ENCODE measurements around the gene YBX2.

Gene YBX2

GRCh38 chr17:7326186-7326585 is 31.7 kb upstream of the YBX2 start (continued):
- TF ChIP-seq PRDM2 (tag by site-specific recombination; IDR thresholded peaks at IDR 0.05; ENCODE audit: borderline replicate concordance) (no peak), ZNF701 (tag by site-specific recombination; IDR thresholded peaks at IDR 0.05) (no peak), KLF16 (tag by site-specific recombination; IDR thresholded peaks at IDR 0.05) (no peak)

GRCh38 chr17:7325031-7325528 is 30.6 kb upstream of the YBX2 start:
- TF ChIP-seq ZNF2 (tag by site-specific recombination; IDR thresholded peaks at IDR 0.05) (no peak), ZNF623 (tag by site-specific recombination; IDR thresholded peaks at IDR 0.05) (no peak), ZNF10 (tag by site-specific recombination; IDR thresholded peaks at IDR 0.05) (no peak)
- H3K4me1 ChIP-seq (ENCODE audit: control insufficient read depth, insufficient read depth, low read length) = peaks cover 6% of the 10 kb centered on the region
- no peaks in the 10 kb centered on the region for H3K9me3 ChIP-seq (ENCODE audit: control insufficient read depth, insufficient read depth, low read depth, low read length)
- no peak overlapping the region for H3K27ac ChIP-seq (ENCODE audit: extremely low read depth, low read depth, low read length)
- POLR2A ChIA-PET = interaction anchor here (0.9 kb wide), 1 partner anchor 19 kb away, joined by 3 read pairs; no protein-coding TSS in a partner anchor
- H3K4me3 ChIP-seq (ENCODE audit: low read depth, low read length) = no peak overlapping the region
- H3K36me3 ChIP-seq (ENCODE audit: control insufficient read depth in 2 of 2, insufficient read depth in 1 of 2, low read length in 2 of 2) = peaks cover 30 to 72% of the 10 kb centered on the region in 2 experiments
- CTCF ChIA-PET = interaction anchor here (0.5 to 5.2 kb wide), 9 partner anchors 14 to 289 kb away, joined by 3 to 50 read pairs (median 4); partner anchors contain the start of gene SLC16A13

GRCh38 chr17:7324438-7324779 is 30.0 kb upstream of the YBX2 start:
- H3K4me3 ChIP-seq (ENCODE audit: low read depth, low read length) = no peak overlapping the region
- peaks cover 31 to 74% of the 10 kb centered on the region in 2 experiments for H3K36me3 ChIP-seq (ENCODE audit: control insufficient read depth in 2 of 2, insufficient read depth in 1 of 2, low read length in 2 of 2)
- ChIA-PET CTCF (interaction anchor here (0.5 to 5.2 kb wide), 9 partner anchors 14 to 236 kb away, joined by 4 to 50 read pairs (median 4); no protein-coding TSS in a partner anchor), POLR2A (interaction anchor here (0.9 to 1.1 kb wide), 2 partner anchors 20 to 159 kb away, joined by 3 read pairs; partner anchors contain the start of gene POLR2A)
- no peak overlapping the region for H3K27ac ChIP-seq (ENCODE audit: extremely low read depth, low read depth, low read length)
- TF ChIP-seq ZNF239 (tag by site-specific recombination; IDR thresholded peaks at IDR 0.05) (no peak), ZNF112 (tag by site-specific recombination; IDR thresholded peaks at IDR 0.05) (no peak), SP7 (tag by site-specific recombination; IDR thresholded peaks at IDR 0.05) (no peak), ZNF354C (tag by site-specific recombination; IDR thresholded peaks at IDR 0.05; ENCODE audit: borderline replicate concordance, low read depth) (no peak), ZNF394 (tag by site-specific recombination; IDR thresholded peaks at IDR 0.05; ENCODE audit: borderline replicate concordance) (no peak), TSHZ1 (tag by site-specific recombination; IDR thresholded peaks at IDR 0.05; ENCODE audit: borderline replicate concordance) (no peak), ZNF776 (tag by site-specific recombination; IDR thresholded peaks at IDR 0.05; ENCODE audit: borderline replicate concordance) (no peak), ZNF596 (tag by site-specific recombination; IDR thresholded peaks at IDR 0.05) (no peak), ZBTB6 (tag by site-specific recombination; IDR thresholded peaks at IDR 0.05) (no peak), HOXC10 (CRISPR knock-in tag; IDR thresholded peaks at IDR 0.05) (no peak)
- peaks cover 6% of the 10 kb centered on the region for H3K4me1 ChIP-seq (ENCODE audit: control insufficient read depth, insufficient read depth, low read length)
- no peaks in the 10 kb centered on the region for H3K9me3 ChIP-seq (ENCODE audit: control insufficient read depth, insufficient read depth, low read depth, low read length)

Measured in HEK293 (cell line).